MM.1S (cell line): ENCODE results near the gene FATE1.

ENCODE experiments used
- DNase-seq: peaks from one replicate; pipeline ENCODE4 v3.0.0-alpha.2; 2015
- H2AFZ ChIP-seq: fragments of 300-600 bp; sonication (generic); 2 replicates; pipeline ENCODE4 v1.6.0; 2016; ENCODE audit warnings: antibody characterized with exemption, low read length
- H3F3A ChIP-seq: fragments of 300-600 bp; sonication (generic); 2 replicates; pipeline ENCODE4 v1.6.1; 2016; ENCODE audit warnings: mild to moderate bottlenecking, antibody characterized with exemption, low read length, moderate library complexity, mixed read lengths; ENCODE audit not compliant: insufficient read depth
- H3K27ac ChIP-seq: fragments of 300-600 bp; sonication (generic); 2 replicates; pipeline ENCODE4 v1.5.1; 2016; ENCODE audit warnings: mild to moderate bottlenecking, low read length
- H3K27me3 ChIP-seq: fragments of 300-600 bp; sonication (generic); replicated peaks from 2 replicates; pipeline ENCODE4 v1.6.0; 2016; ENCODE audit warnings: low read length; ENCODE audit not compliant: insufficient read depth
- H3K36me3 ChIP-seq: fragments of 300-600 bp; sonication (generic); replicated peaks from 2 replicates; pipeline ENCODE4 v1.6.1; 2016; ENCODE audit warnings: mild to moderate bottlenecking, low read length, mixed read lengths; ENCODE audit not compliant: insufficient read depth
- H3K4me1 ChIP-seq: fragments of 300-600 bp; sonication (generic); 2 replicates; pipeline ENCODE4 v1.6.1; 2016; ENCODE audit warnings: low read length, mixed read lengths
- H3K4me2 ChIP-seq: fragments of 300-600 bp; sonication (generic); 2 replicates; pipeline ENCODE4 v1.6.0; 2016; ENCODE audit warnings: low read depth, low read length
- H3K4me3 ChIP-seq: fragments of 300-600 bp; sonication (generic); 2 replicates; pipeline ENCODE4 v1.5.1; 2016; ENCODE audit warnings: low read length, mixed read lengths
- H3K79me2 ChIP-seq: fragments of 300-600 bp; sonication (generic); 2 replicates; pipeline ENCODE4 v1.6.1; 2016; ENCODE audit warnings: mixed run types, low read length, mixed read lengths
- H3K9ac ChIP-seq: fragments of 300-600 bp; sonication (generic); 2 replicates; pipeline ENCODE4 v1.6.1; 2016; ENCODE audit warnings: low read length, mixed read lengths
- H3K9me2 ChIP-seq: fragments of 300-600 bp; sonication (generic); replicated peaks from 2 replicates; pipeline ENCODE4 v1.6.1; 2016; ENCODE audit warnings: mild to moderate bottlenecking, low read length, mixed read lengths; ENCODE audit not compliant: insufficient read depth
- H3K9me3 ChIP-seq: fragments of 300-600 bp; sonication (generic); replicated peaks from 2 replicates; pipeline ENCODE4 v1.6.1; 2016; ENCODE audit warnings: mild to moderate bottlenecking, low read length, mixed read lengths; ENCODE audit not compliant: insufficient read depth
- H4K20me1 ChIP-seq: fragments of 300-600 bp; sonication (generic); 2 replicates; pipeline ENCODE4 v1.6.1; 2016; ENCODE audit warnings: mild to moderate bottlenecking, low read length, moderate library complexity, mixed read lengths; ENCODE audit not compliant: insufficient read depth
- CTCF ChIP-seq: fragments of 300-600 bp; sonication (generic); IDR thresholded peaks from 2 replicates; pipeline ENCODE4 v1.5.1; 2016; ENCODE audit warnings: antibody characterized with exemption, low read length, mixed read lengths
- EZH2 ChIP-seq: fragments of 300-600 bp; sonication (generic); optimal IDR thresholded peaks from 2 replicates; pipeline ENCODE3; 2017; ENCODE audit warnings: low read depth, mild to moderate bottlenecking, antibody characterized with exemption, low read length, mixed read lengths
- EZH2phosphoT487 ChIP-seq: fragments of 300-600 bp; sonication (generic); IDR thresholded peaks from 2 replicates; pipeline ENCODE4 v1.6.1; 2018; ENCODE audit warnings: antibody characterized with exemption, low read length

FATE1 gene

DNA sequence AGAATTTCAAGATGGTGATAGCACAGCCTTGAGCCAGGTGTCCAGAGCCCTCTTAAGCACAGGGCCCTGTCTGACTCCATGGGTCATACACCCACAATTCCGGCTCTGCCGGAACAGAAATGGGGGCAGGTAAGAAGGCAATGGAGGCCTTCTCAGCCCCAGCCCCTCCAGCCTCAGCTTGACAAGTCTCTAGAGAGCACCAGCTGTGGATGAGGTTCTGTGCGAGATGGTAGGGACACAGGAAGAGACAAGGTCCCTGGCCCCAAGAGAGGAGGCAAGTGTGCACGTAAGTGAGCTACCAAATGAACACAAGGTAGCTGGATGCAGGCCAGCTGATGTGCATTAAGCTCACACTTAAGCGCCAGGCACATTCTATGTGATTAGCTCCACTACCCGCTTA lies 23.0 kb upstream of the FATE1 start:
- no peak for DNase-seq
- H3K4me2 ChIP-seq: no peak overlapping the region
- H3K9me2 ChIP-seq: no peaks in the 10 kb centered on the region
- H3K4me1 ChIP-seq: no peaks in the 10 kb centered on the region
- no peak overlapping the region for H3K4me3 ChIP-seq
- no peak overlapping the region for H3K9ac ChIP-seq
- H3K36me3 ChIP-seq: no peaks in the 10 kb centered on the region
- TF ChIP-seq EZH2 (no peak), CTCF (no peak), EZH2phosphoT487 (no peak)
- no peaks in the 10 kb centered on the region for H3K9me3 ChIP-seq
- no peak overlapping the region for H3K27ac ChIP-seq
- no peaks in the 10 kb centered on the region for H3K79me2 ChIP-seq
- H4K20me1 ChIP-seq: no peaks in the 10 kb centered on the region
- no peak overlapping the region for H2AFZ ChIP-seq
- H3F3A ChIP-seq: no peaks in the 10 kb centered on the region
- no peaks in the 10 kb centered on the region for H3K27me3 ChIP-seq

DNA sequence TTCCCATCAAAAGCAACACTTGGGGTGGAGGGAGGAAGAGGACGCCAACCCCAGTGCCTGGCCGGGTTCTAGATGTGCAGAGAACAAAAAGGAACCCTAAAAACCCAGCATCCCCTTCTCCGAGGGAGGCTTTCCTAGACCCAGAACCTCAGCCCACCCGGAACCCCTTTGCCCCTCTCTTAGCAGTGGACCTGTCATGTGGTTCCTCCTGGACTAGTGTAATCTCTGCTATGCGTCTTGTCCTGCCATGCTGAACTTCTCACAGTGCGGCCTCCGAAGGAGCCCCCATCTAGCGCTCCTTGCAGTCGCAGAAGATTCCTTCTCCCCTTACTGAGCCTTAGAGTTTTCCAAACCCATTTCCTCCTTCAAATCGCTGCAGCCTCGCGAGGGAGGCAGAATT lies 21.7 kb upstream of the FATE1 start:
- H3K36me3 ChIP-seq: no peaks in the 10 kb centered on the region
- TF ChIP-seq CTCF (no peak), EZH2phosphoT487 (no peak)
- H3K4me3 ChIP-seq: no peak overlapping the region
- H2AFZ ChIP-seq: no peak overlapping the region
- H3F3A ChIP-seq: no peaks in the 10 kb centered on the region
- no peaks in the 10 kb centered on the region for H3K9me3 ChIP-seq
- H3K27ac ChIP-seq: no peak overlapping the region
- H3K4me1 ChIP-seq: no peaks in the 10 kb centered on the region
- no peaks in the 10 kb centered on the region for H3K9me2 ChIP-seq
- no peaks in the 10 kb centered on the region for H3K79me2 ChIP-seq
- no peak overlapping the region for H3K4me2 ChIP-seq
- H4K20me1 ChIP-seq: no peaks in the 10 kb centered on the region
- DNase-seq: no peak
- no peak overlapping the region for H3K9ac ChIP-seq
- no peaks in the 10 kb centered on the region for H3K27me3 ChIP-seq

GRCh38 chrX:151694661-151695582 lies 20.9 kb upstream of the FATE1 start, which contains the start of gene PRRG3:
Gene PRRG3, plus strand, starts transcription at chrX:151695458. Its CDS starts 3,357 bp downstream, at chrX:151698815.
- Histone ChIP-seq H4K20me1 (no peaks in the 10 kb centered on the region), H3K4me2 (no peak within 1 kb of the TSS), H3K9me3 (no peaks in the 10 kb centered on the region), H2AFZ (no peak within 1 kb of the TSS), H3K9me2 (no peaks in the 10 kb centered on the region), H3K36me3 (no peaks in the 10 kb centered on the region), H3K9ac (no peak within 1 kb of the TSS), H3K79me2 (no peaks in the 10 kb centered on the region), H3K4me1 (no peaks in the 10 kb centered on the region), H3K4me3 (no peak within 1 kb of the TSS), H3K27ac (no peak within 1 kb of the TSS), H3F3A (no peaks in the 10 kb centered on the region), H3K27me3 (no peaks in the 10 kb centered on the region)
- DNase-seq: no peak
- no peak for TF ChIP-seq EZH2phosphoT487
- TF ChIP-seq CTCF: no peak
- TF ChIP-seq EZH2: no peak
